Measurements from ENCODE around the gene CLCN2. TPM values are rescaled to one million over a fixed set of nuclear protein-coding genes. Genes with fewer than 3 reads are reported as not detected.

Gene CLCN2
- total RNA-seq, 1 donor = 4.3 TPM

- DNase-seq (ENCODE audit: insufficient read length, low spot score, missing footprints) = no peak
- Histone ChIP-seq H3K79me2 (ENCODE audit: insufficient read depth, low read length) (peaks cover 25% of the 10 kb centered on the region), H3K4me3 (ENCODE audit: insufficient read depth, low read length) (no peak overlapping the region), H4K20me1 (ENCODE audit: insufficient read depth, low read length) (peaks cover 23% of the 10 kb centered on the region), H3K27me3 (ENCODE audit: insufficient read depth, low read length) (no peaks in the 10 kb centered on the region), H2AFZ (ENCODE audit: low read length) (no peak overlapping the region), H3K4me2 (ENCODE audit: insufficient read depth, low read length) (no peak overlapping the region), H3K27ac (ENCODE audit: low read depth, low read length) (no peak overlapping the region), H3K36me3 (ENCODE audit: insufficient read depth, low read length) (peaks cover 29% of the 10 kb centered on the region), H3K9me3 (ENCODE audit: low read depth, low read length) (no peaks in the 10 kb centered on the region), H3K4me1 (ENCODE audit: insufficient read depth, low read length) (peaks cover 29% of the 10 kb centered on the region)
- TF ChIP-seq, protein P1, sequence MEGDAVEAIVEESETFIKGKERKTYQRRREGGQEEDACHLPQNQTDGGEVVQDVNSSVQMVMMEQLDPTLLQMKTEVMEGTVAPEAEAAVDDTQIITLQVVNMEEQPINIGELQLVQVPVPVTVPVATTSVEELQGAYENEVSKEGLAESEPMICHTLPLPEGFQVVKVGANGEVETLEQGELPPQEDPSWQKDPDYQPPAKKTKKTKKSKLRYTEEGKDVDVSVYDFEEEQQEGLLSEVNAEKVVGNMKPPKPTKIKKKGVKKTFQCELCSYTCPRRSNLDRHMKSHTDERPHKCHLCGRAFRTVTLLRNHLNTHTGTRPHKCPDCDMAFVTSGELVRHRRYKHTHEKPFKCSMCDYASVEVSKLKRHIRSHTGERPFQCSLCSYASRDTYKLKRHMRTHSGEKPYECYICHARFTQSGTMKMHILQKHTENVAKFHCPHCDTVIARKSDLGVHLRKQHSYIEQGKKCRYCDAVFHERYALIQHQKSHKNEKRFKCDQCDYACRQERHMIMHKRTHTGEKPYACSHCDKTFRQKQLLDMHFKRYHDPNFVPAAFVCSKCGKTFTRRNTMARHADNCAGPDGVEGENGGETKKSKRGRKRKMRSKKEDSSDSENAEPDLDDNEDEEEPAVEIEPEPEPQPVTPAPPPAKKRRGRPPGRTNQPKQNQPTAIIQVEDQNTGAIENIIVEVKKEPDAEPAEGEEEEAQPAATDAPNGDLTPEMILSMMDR (IDR thresholded peaks at IDR 0.05; ENCODE audit: extremely low read depth, low read depth, low read length) = no peak
Observed at GRCh38 chr3:184366619-184367289, 5.3 kb upstream of the CLCN2 start.

- H3K4me2 ChIP-seq (ENCODE audit: insufficient read depth, low read length) = peak overlapping the region; percentile 94
- no peaks in the 10 kb centered on the region for H3K9me3 ChIP-seq (ENCODE audit: low read depth, low read length)
- H3K4me1 ChIP-seq (ENCODE audit: insufficient read depth, low read length) = peaks cover 22% of the 10 kb centered on the region
- H2AFZ ChIP-seq (ENCODE audit: low read length) = peak overlapping the region; percentile 93
- peak overlapping the region; percentile 96 for H3K27ac ChIP-seq (ENCODE audit: low read depth, low read length)
- peaks cover 25% of the 10 kb centered on the region for H3K36me3 ChIP-seq (ENCODE audit: insufficient read depth, low read length)
- TF ChIP-seq, protein P1 (IDR thresholded peaks at IDR 0.05; ENCODE audit: extremely low read depth, low read depth, low read length) = peak; percentile 58
- H3K4me3 ChIP-seq (ENCODE audit: insufficient read depth, low read length) = peak overlapping the region; percentile 90
- H3K79me2 ChIP-seq (ENCODE audit: insufficient read depth, low read length) = peaks cover 30% of the 10 kb centered on the region
- peaks cover 9% of the 10 kb centered on the region for H4K20me1 ChIP-seq (ENCODE audit: insufficient read depth, low read length)
- peak; percentile 99 for DNase-seq (ENCODE audit: insufficient read length, low spot score, missing footprints)
- H3K27me3 ChIP-seq (ENCODE audit: insufficient read depth, low read length) = no peaks in the 10 kb centered on the region
Observed at GRCh38 chr3:184362668-184363546, 1.5 kb upstream of the CLCN2 start.

- Histone ChIP-seq H3K27ac (ENCODE audit: low read depth, low read length) (peak overlapping the region; percentile 96), H4K20me1 (ENCODE audit: insufficient read depth, low read length) (peaks cover 7% of the 10 kb centered on the region), H3K36me3 (ENCODE audit: insufficient read depth, low read length) (peaks cover 20% of the 10 kb centered on the region), H3K9me3 (ENCODE audit: low read depth, low read length) (no peaks in the 10 kb centered on the region), H3K4me3 (ENCODE audit: insufficient read depth, low read length) (peak overlapping the region; percentile 90), H3K27me3 (ENCODE audit: insufficient read depth, low read length) (no peaks in the 10 kb centered on the region), H2AFZ (ENCODE audit: low read length) (peak overlapping the region; percentile 88), H3K4me1 (ENCODE audit: insufficient read depth, low read length) (peaks cover 19% of the 10 kb centered on the region), H3K4me2 (ENCODE audit: insufficient read depth, low read length) (peak overlapping the region; percentile 94), H3K79me2 (ENCODE audit: insufficient read depth, low read length) (peaks cover 30% of the 10 kb centered on the region)
- TF ChIP-seq, protein P1 (IDR thresholded peaks at IDR 0.05; ENCODE audit: extremely low read depth, low read depth, low read length) = no peak
- DNase-seq (ENCODE audit: insufficient read length, low spot score, missing footprints) = peak; percentile 94
Observed at GRCh38 chr3:184361932-184362667, 695 bp upstream of the CLCN2 start.

Data from osteoblast (primary cell).